GM13977 (cell line): Measurements from ENCODE around the gene TMEM187.
"Not testable (repeated sequence)": the region's sequence is repeated elsewhere in the genome, so short reads cannot be mapped to it uniquely, and the experiment has no call there.

Experiments
- DNase-seq: peaks from one replicate; pipeline ENCODE4 v3.0.0; 2012; ENCODE audit warnings: low spot score
- in situ Hi-C: fragments of 300-500 bp; cut with MboI; formaldehyde crosslinking; loops from one replicate; pipeline ENCODE4 v1.12.0; 2022; ENCODE audit warnings: low sequenced_read_pairs, low pct_unique_long_range_greater_than_20kb, mixed read lengths, inconsistent platforms; ENCODE audit not compliant: unreplicated experiment
- TF ChIP-seq, protein P1 (sequence below): IDR thresholded peaks from 2 replicates; pipeline ENCODE4 v1.5.1; 2012; ENCODE audit warnings: mild to moderate bottlenecking, control low read depth; ENCODE audit not compliant: insufficient read depth; ENCODE audit errors: extremely low read depth, missing control alignments

Gene TMEM187

DNA sequence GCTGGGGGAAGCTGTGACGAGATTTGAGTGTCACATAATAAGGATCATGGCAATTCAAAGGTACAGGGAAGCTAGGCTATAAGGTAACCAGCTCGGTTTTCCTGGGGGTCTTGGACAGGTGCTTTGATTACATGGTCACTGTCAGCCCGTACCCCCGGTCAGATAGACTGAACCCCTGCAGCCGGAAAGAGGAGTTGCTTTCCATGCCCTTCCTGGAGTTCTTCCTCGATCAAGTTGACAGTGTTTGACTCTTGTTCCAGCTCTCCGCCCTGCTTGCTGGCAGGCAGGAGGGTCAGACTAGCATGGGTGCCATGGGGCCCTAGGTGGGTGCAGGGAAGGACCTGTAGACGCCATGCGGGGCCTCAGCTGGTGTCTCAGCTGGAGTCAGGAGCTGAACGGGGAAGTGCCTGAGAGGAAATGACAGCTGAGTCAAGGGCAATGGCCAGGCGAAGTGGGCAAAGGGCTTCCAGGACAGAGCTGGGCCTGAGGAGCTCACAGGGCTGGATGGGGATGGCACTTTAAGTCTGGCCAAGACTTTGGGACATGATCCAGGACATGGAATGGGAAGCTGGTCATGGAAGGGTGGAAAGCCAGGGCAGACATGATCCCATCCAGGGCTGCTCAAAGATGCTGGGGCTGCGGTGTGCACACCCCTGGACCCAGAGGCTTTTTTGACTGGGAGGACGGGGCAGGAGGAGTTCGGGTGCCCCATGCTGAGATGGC, 1.6 kb downstream of the TMEM187 start:
- in situ Hi-C loops = no loop called here
- DNase-seq = no peak
- TF ChIP-seq, protein P1, sequence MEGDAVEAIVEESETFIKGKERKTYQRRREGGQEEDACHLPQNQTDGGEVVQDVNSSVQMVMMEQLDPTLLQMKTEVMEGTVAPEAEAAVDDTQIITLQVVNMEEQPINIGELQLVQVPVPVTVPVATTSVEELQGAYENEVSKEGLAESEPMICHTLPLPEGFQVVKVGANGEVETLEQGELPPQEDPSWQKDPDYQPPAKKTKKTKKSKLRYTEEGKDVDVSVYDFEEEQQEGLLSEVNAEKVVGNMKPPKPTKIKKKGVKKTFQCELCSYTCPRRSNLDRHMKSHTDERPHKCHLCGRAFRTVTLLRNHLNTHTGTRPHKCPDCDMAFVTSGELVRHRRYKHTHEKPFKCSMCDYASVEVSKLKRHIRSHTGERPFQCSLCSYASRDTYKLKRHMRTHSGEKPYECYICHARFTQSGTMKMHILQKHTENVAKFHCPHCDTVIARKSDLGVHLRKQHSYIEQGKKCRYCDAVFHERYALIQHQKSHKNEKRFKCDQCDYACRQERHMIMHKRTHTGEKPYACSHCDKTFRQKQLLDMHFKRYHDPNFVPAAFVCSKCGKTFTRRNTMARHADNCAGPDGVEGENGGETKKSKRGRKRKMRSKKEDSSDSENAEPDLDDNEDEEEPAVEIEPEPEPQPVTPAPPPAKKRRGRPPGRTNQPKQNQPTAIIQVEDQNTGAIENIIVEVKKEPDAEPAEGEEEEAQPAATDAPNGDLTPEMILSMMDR = no peak

DNA sequence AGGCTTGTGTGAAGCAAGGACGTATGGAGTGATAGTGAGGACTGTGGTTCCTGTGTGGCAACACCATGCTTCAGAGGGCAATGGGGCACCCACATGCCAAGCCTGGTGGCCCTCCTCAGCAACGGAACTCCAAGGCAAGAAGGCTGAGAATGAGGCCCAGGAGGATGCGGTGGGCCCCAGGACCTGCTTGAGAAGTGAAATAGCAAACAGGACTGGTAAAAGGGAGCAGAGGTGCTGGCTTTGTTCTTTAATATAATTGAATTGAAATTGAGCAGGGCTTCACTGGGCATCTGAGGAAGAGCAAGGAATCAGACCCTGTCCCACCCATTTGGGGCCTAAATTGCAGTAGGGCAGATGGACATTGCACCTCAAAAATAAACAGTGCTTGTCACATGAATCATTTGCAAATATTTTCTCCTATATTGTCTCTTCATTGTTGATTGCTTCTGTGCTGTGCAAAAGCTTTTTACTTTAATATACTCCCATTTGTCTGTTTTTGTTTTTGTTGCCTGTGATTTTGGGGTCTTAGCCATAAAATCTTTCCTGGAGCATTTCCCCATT, 2.3 kb downstream of the TMEM187 start:
- in situ Hi-C loops = no loop called here
- DNase-seq = no peak
- TF ChIP-seq, protein P1 = no peak

DNA sequence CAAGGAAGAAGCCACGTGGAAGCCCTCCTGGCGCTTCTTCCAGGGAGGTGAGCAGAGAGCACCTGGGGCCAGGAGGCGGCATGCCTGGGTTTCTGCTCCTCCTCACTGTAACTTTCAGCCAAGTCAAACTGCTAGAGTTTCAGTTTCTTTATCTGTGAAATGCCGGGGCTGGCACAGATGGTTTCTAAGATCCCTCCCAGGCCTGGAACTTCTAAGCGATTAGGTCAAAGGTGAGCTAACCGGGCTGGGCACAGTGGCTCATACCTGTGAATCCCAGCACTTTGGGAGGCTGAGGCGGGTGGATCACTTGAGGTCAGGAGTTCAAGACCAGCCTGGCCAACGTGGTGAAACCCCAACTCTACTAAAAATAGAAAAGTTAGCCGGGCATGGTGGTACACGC, 7.8 kb downstream of the TMEM187 start:
- DNase-seq, in situ Hi-C loops: not testable (repeated sequence)

DNA sequence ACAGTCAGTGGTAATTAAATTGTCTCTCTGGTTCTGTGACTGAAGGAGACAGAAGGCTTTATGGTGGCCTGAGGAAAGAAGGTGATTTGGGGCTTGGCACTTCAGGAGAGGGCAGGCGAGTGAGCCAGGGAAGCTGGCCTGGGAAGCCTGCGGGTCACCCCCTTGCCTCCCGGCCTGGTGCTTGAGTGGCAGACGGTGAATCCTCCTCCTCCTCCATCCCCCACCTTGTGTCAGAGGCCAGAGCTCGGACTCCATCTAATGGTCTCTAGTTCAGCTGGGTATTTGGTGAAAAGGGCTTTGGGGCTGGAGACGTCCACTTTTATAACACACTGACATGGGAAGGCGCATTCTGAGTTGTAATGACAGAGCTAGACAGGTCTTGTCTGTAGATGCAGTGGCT, 8.7 kb downstream of the TMEM187 start:
- no peak for DNase-seq
- TF ChIP-seq, protein P1 = no peak
- in situ Hi-C loops = no loop called here

DNA sequence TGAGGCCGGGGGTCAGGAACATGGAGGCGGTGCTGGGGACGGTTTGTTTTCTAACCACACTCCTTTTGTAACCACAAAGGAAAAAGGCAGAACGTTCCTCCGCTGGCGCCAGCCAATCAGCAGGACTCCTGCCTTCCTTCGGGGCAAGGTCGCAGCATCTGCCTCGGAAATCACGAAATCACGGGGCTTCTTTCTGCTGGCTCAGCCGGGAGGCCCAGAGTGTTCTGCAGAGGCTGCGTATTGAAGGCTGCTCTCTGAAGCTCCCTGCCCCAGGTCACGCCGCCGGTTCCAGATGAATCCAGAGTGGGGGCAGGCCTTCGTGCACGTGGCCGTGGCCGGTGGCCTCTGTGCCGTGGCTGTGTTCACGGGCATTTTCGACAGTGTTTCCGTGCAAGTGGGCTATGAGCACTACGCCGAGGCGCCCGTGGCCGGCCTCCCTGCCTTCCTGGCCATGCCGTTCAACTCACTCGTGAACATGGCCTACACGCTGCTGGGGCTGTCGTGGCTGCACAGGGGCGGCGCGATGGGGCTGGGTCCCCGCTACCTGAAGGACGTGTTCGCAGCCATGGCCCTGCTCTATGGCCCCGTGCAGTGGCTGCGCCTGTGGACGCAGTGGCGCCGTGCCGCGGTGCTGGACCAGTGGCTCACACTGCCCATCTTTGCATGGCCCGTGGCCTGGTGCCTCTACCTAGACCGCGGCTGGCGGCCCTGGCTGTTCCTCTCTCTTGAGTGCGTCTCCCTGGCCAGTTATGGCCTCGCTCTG, 9.4 kb downstream of the TMEM187 start:
- in situ Hi-C loops = no loop called here
- DNase-seq = peak; percentile 54
- TF ChIP-seq, protein P1 = no peak

DNA sequence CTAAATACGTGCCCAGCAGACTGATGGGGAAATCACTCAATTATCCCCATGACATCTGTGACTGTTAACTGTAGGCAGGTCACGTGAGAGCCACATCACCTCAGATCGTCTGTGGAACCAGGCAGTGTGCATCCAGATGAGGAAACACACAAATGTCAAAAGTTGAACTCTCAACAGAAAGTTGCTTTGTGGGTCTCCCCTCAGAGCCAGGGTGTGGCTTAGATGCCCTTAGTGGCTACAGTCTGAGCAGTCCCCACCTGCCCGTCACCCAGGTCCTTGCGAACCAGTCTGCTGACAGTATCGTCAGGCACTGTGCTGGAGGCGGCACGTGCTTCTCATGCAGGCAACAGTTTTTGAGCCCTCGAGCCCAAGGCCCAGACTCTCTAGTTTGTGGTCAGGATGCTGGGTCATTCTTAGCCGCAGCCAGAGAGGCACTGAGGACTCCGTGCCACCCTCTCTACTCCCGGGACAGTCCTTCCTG, 10.8 kb downstream of the TMEM187 start:
- DNase-seq = no peak
- in situ Hi-C loops = no loop called here
- TF ChIP-seq, protein P1 = no peak
